Measurements from ENCODE around the gene NEGR1.

NEGR1 gene

GRCh38 chr1:71603044-71603776 lies 679.1 kb downstream of the NEGR1 start:
- no peak for DNase-seq

- no peak for DNase-seq
Observed at GRCh38 chr1:71600023-71600422, 682.3 kb downstream of the NEGR1 start.

- no peak for DNase-seq
Observed at GRCh38 chr1:71599306-71599705, 683.0 kb downstream of the NEGR1 start.

GRCh38 chr1:71593523-71593922 lies 688.8 kb downstream of the NEGR1 start:
- DNase-seq, result no peak

- DNase-seq, result no peak
Observed at GRCh38 chr1:71592646-71593274, 689.6 kb downstream of the NEGR1 start.

GRCh38 chr1:71589005-71589404 lies 693.3 kb downstream of the NEGR1 start:
- no peak for DNase-seq

GRCh38 chr1:71587961-71588360 lies 694.4 kb downstream of the NEGR1 start:
- peak; percentile 79 for DNase-seq

GRCh38 chr1:71586030-71586429 lies 696.3 kb downstream of the NEGR1 start:
- DNase-seq, result no peak

GRCh38 chr1:71583756-71584155 lies 698.6 kb downstream of the NEGR1 start:
- no peak for DNase-seq

GRCh38 chr1:71582673-71583072 lies 699.7 kb downstream of the NEGR1 start:
- no peak for DNase-seq

GRCh38 chr1:71577451-71578131 lies 704.7 kb downstream of the NEGR1 start:
- no peak for DNase-seq

GRCh38 chr1:71572038-71572437 lies 710.3 kb downstream of the NEGR1 start:
- no peak for DNase-seq

- no peak for DNase-seq
Observed at GRCh38 chr1:71566413-71566812, 715.9 kb downstream of the NEGR1 start.

- no peak for DNase-seq
Observed at GRCh38 chr1:71565831-71566230, 716.5 kb downstream of the NEGR1 start.

GRCh38 chr1:71565262-71565661 lies 717.1 kb downstream of the NEGR1 start:
- DNase-seq, result no peak

- no peak for DNase-seq
Observed at GRCh38 chr1:71562298-71562697, 720.0 kb downstream of the NEGR1 start.

- no peak for DNase-seq
Observed at GRCh38 chr1:71561729-71562128, 720.6 kb downstream of the NEGR1 start.

GRCh38 chr1:71561206-71561605 lies 721.1 kb downstream of the NEGR1 start:
- DNase-seq, result no peak

GRCh38 chr1:71559880-71560279 lies 722.5 kb downstream of the NEGR1 start:
- no peak for DNase-seq

GRCh38 chr1:71557138-71557537 lies 725.2 kb downstream of the NEGR1 start:
- no peak for DNase-seq

- no peak for DNase-seq
Observed at GRCh38 chr1:71548398-71548890, 733.9 kb downstream of the NEGR1 start.

GRCh38 chr1:71542155-71542554 lies 740.2 kb downstream of the NEGR1 start:
- DNase-seq, result no peak

- DNase-seq, result no peak
Observed at GRCh38 chr1:71533950-71534349, 748.4 kb downstream of the NEGR1 start.

- no peak for DNase-seq
Observed at GRCh38 chr1:71532343-71532742, 750.0 kb downstream of the NEGR1 start.

Measured in NCI-H1694 treated with DMSO at 0.1 percent for 48 hours (cell line).